Ishikawa (cell line): ENCODE measurements around the gene ZNF778.

Source experiments
- CEBPB ChIP-seq: IDR thresholded peaks from 2 replicates; pipeline ENCODE4 v1.6.1; 2012
- CREB1 ChIP-seq: IDR thresholded peaks from 2 replicates; pipeline ENCODE4 v1.6.1; 2012; ENCODE audit warnings: low read depth
- EGR1 ChIP-seq: IDR thresholded peaks from 2 replicates; pipeline ENCODE4 v1.6.1; 2012
- EP300 ChIP-seq: IDR thresholded peaks from 2 replicates; pipeline ENCODE4 v1.6.1; 2012; ENCODE audit warnings: borderline replicate concordance
- FOXM1 ChIP-seq: IDR thresholded peaks from 2 replicates; pipeline ENCODE4 v1.6.1; 2012; ENCODE audit warnings: low read depth, borderline replicate concordance
- NFIC ChIP-seq: IDR thresholded peaks from 2 replicates; pipeline ENCODE4 v1.6.1; 2012
- RAD21 ChIP-seq: IDR thresholded peaks from 2 replicates; pipeline ENCODE4 v1.6.1; 2012; ENCODE audit warnings: low read depth
- REST ChIP-seq: IDR thresholded peaks from 2 replicates; pipeline ENCODE4 v1.6.1; 2012; ENCODE audit warnings: low read depth, mild to moderate bottlenecking
- TAF1 ChIP-seq: IDR thresholded peaks from 2 replicates; pipeline ENCODE4 v1.6.1; 2012; ENCODE audit warnings: low read depth, mild to moderate bottlenecking
- TCF12 ChIP-seq: IDR thresholded peaks from 2 replicates; pipeline ENCODE4 v1.6.1; 2012; ENCODE audit warnings: low read depth
- TEAD4 ChIP-seq: IDR thresholded peaks from 2 replicates; pipeline ENCODE4 v1.6.1; 2012
- USF1 ChIP-seq: IDR thresholded peaks from 2 replicates; pipeline ENCODE4 v1.6.1; 2012
- YY1 ChIP-seq: IDR thresholded peaks from 2 replicates; pipeline ENCODE4 v1.6.1; 2012; ENCODE audit warnings: low read depth
- ZBTB7A ChIP-seq: IDR thresholded peaks from 2 replicates; pipeline ENCODE4 v1.6.1; 2012; ENCODE audit warnings: low read depth
- TF ChIP-seq, protein P1 (sequence below): IDR thresholded peaks from 2 replicates; pipeline ENCODE4 v1.6.1; 2012

The ZNF778 gene

DNA sequence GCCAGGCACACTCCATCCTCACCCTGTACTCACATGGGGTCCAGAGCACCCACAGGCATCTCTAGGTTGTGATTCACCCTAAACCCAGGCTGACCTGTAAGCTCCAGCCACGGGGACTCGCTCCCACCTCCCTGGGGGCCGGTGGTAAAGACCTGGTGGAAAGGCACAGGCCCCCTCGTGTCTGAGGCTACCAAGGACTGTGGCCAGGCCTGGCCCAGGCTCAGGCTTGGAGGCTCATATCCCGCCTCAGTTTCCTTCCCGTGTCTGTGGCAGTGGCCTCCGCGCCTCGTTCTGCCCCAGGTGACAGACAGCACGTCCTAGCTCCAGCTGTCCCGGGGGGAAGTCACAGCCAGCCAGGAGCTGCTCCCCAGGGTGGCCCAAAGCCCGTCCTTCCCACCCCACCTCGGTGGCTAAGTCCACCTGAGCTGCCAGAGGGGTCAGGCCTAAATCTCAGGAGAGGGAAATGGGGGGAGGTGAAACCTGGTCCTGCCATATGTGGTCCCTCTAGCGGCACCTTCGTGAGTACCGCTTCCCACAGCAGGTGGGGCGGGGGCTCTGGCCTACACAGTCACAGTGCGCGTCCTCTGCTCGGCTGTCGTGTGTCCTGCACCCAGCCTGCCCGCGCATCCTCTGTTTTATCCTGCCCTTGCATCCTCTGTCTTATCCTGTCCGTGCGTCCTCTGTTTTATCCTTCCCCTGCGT, 33.4 kb upstream of the ZNF778 start:
- no peak for TF ChIP-seq FOXM1
- TF ChIP-seq NFIC: no peak
- no peak for TF ChIP-seq EP300
- TF ChIP-seq TEAD4: no peak
- TF ChIP-seq, protein P1, sequence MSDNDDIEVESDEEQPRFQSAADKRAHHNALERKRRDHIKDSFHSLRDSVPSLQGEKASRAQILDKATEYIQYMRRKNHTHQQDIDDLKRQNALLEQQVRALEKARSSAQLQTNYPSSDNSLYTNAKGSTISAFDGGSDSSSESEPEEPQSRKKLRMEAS: no peak
- no peak for TF ChIP-seq CEBPB
- no peak for TF ChIP-seq USF1
- no peak for TF ChIP-seq EGR1
- TF ChIP-seq ZBTB7A: no peak
- TF ChIP-seq TCF12: no peak
- no peak for TF ChIP-seq TAF1
- TF ChIP-seq RAD21: no peak
- TF ChIP-seq REST: no peak
- TF ChIP-seq CREB1: no peak
- TF ChIP-seq YY1: no peak

GRCh38 chr16:89184677-89184932, 32.9 kb upstream of the ZNF778 start:
- no peak for TF ChIP-seq CREB1
- TF ChIP-seq RAD21: no peak
- no peak for TF ChIP-seq FOXM1
- no peak for TF ChIP-seq REST
- TF ChIP-seq EGR1: no peak
- TF ChIP-seq EP300: no peak
- no peak for TF ChIP-seq ZBTB7A
- no peak for TF ChIP-seq YY1
- no peak for TF ChIP-seq TAF1
- no peak for TF ChIP-seq NFIC
- no peak for TF ChIP-seq TCF12
- no peak for TF ChIP-seq USF1
- TF ChIP-seq TEAD4: no peak
- TF ChIP-seq CEBPB: no peak

DNA sequence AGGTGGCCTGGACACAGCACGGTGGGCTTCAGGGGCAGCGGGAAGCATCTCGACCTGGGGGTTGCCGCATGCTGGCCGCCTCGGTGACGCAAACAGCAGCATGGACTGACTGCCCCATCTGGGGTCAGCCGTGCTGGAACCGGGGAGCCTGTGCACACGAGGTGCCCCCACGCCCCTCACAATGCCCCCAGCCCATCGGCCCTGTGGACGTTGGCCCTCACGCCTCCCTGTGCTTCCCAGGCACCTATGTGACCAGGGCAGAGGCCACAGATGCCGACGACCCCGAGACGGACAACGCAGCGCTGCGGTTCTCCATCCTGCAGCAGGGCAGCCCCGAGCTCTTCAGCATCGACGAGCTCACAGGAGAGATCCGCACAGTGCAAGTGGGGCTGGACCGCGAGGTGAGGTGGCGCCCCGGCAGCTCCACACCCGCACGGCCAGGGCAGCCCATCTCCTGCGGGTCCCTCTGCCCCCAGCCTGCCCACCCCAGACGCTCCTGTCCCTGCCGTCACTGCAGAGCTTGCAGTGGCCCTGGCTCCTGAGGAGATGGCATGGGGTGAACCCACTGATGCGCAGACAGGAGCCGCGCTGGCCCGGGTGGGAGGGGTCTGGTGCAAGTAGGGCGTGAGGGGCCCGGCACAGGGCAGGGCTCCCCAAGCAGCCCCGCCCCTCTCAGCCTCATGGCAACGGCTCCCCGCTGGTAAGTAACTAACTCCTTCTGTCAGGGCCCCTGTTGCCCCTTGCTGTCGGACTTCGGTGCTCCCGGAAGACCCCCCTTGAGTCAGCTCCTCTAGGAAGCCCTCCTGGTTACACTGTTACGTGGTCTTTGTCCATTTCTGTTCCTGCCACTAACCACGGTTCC, 32.3 kb upstream of the ZNF778 start:
- TF ChIP-seq CEBPB (no peak), TAF1 (no peak), REST (no peak), NFIC (no peak), ZBTB7A (no peak)

GRCh38 chr16:89187032-89187769, 30.3 kb upstream of the ZNF778 start:
- TF ChIP-seq EGR1 (peak; percentile 53; the same call in 1 of the 2 replicates), YY1 (no peak)
